GM21423 (cell line): ENCODE results near the gene PRRT1.

Experiments
- ATAC-seq: cut with Tn5 transposase; IDR thresholded peaks from one replicate; pipeline ENCODE4 v1.9.1; 2021; ENCODE audit warnings: mild to moderate bottlenecking, moderate library complexity; ENCODE audit not compliant: unreplicated experiment

PRRT1 gene

GRCh38 chr6:32175711-32176475 is 24.2 kb upstream of the PRRT1 start, which contains the start of gene AGPAT1:
Gene AGPAT1 (minus strand): TSS chr6:32176084. CDS start chr6:32171496, 4,588 bp downstream.
- peak; percentile 34 for ATAC-seq

- ATAC-seq: no peak
These were observed 23.6 kb upstream of the PRRT1 start for GRCh38 chr6:32175322-32175710.

DNA sequence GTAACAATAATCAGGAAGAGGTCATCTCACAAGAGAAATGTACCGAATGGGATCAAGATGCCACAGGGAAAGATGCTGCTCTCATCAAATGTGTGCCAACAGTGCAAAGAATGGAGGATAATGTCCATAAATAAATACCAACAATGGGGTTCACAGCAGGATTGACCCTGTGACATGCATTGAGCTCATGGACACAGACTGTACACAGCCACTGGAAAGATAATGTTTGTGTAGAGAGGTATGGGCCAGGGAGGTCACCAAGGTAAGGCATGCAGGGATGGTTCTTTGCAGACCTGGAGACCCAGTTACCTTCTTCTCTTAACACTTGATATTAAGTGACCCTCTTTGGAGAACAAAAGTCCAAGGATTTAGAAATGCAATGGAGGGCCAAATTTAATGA is 22.7 kb upstream of the PRRT1 start:
- no peak for ATAC-seq

GRCh38 chr6:32173051-32173727 is 21.4 kb upstream of the PRRT1 start:
- ATAC-seq: no peak

DNA sequence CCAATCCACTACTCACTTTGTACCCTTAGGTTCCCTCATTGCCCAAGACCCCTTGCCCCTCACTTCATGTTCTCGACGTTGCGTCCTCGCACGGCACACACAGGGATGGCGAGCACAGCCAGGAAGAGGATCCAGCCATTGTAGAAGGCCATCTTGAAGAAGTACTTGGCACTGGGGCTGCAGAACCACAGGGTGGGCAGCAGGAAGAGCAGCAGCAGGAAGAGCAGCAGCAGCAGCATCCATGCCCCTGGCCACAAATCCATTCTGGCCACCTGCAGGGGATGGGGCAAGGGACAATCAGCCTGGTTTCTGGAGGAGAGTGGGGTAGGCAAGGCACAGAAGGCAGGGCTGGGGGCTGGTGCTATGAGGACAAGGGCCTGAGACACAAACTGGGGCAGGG is 19.5 kb upstream of the PRRT1 start:
- no peak for ATAC-seq

- no peak for ATAC-seq
These were observed 18.6 kb upstream of the PRRT1 start for GRCh38 chr6:32170294-32170693.

DNA sequence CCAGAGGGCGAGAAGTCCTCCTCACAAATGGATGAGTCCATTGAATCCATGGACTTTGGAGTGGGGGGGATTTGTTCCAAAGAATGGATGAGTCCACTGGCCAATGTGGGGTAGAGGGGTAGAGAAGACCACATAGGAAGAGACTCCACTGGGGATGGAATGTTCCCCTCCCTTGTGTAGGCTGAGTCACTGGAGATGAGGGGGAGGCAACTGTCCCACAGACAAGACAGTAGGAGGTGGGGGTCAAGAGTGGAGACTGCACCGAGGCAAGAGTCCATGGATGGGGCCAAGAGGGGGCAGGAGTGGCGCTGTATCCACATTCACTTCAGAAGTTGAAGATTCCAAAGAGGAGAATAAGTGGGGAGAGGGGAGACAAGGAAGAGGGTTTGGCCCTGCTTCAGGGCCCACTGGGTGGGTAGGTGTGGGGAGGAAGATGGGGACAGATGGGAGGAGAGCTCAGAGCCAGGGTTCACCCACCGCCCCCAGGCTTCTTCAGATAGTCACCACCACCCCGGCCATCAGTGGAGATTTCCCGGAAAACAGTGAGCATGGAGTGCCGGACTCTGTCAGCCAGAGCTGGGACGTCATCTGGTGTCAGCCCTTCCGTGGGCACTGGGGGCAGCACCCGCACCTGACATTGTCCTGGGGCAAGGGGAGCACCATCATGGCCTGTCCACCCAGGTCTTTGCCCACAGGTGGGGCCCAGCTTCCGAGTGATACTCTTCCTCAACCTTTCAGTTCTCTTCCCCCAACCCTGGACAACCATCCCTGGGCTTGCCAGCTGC is 17.3 kb upstream of the PRRT1 start:
- ATAC-seq: no peak

GRCh38 chr6:32168350-32168749 is 16.6 kb upstream of the PRRT1 start:
- ATAC-seq: no peak

DNA sequence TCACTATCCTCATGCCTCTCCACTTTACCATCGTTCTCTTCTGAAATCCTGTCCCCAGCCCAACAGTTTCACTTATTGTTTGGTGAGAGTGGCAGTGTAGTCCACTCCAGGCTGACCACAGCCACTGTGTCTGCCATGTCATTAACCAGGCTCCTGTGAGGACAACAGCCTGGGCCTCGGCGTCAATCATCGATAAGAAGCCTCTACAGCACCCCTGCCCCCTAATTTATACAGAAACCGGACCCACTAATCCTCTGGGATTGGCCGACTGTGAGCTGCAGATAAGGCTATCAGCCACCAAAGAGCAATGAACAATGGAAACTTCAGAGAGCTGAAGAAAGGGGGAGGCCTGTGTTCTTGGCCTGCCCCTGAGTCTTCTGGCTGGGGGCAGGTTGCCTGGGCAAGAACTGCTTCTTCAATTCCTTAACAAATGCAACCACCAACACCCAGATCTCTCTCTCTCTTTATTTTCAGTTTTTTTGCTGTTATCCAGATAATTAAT is 16.1 kb upstream of the PRRT1 start:
- ATAC-seq: no peak

DNA sequence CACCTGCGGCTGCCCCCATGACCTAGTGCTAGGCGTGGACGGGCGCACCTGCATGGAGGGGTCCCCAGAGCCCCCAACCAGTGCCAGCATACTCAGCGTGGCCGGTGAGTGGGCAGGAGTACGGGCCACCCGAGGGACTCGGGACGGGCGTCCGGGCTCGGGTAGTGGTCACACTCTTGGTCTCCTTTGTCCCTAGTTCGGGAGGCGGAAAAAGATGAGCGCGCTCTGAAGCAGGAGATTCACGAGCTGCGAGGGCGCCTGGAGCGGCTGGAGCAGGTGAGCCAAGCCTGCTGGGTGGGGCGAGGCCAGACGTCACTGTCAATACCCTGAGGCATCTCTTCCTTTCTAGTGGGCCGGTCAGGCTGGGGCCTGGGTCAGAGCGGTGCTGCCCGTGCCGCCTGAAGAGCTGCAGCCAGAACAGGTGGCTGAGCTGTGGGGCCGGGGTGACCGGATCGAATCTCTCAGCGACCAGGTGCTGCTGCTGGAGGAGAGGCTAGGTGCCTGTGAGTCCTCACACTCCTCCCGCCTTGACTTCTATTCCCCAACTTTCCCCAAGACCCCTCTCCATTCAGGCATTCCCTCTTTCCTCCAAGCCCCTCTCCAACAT is 15.5 kb upstream of the PRRT1 start:
- ATAC-seq: no peak

DNA sequence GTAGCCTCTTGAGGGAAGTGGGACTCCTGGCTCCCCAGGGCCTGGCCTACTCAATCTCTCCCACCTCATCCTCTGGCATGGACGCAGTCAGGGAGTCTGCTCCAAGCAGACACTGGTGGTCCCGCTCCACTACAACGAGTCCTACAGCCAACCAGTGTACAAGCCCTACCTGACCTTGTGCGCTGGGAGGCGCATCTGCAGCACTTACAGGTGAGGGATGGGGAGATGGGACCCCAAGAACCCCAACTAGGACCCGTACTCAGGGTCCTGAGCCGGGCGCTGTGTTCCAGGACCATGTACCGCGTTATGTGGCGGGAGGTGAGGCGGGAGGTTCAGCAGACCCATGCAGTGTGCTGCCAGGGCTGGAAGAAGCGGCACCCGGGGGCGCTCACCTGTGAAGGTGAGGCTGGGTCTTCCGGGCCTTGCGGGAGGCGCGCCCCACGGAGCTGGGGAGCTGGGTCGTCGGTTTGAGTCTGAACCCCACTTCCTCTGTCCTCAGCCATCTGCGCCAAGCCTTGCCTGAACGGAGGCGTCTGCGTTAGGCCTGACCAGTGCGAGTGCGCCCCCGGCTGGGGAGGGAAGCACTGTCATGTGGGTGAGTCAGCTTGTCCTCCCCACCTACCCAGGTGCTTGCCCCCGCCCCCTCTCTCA is 14.8 kb upstream of the PRRT1 start:
- ATAC-seq: no peak

- no peak for ATAC-seq
These were observed 12.6 kb upstream of the PRRT1 start, which contains the start of gene EGFL8 for GRCh38 chr6:32164295-32164694. Gene EGFL8 (plus strand): TSS chr6:32164595. CDS start chr6:32166166, 1,571 bp downstream.

DNA sequence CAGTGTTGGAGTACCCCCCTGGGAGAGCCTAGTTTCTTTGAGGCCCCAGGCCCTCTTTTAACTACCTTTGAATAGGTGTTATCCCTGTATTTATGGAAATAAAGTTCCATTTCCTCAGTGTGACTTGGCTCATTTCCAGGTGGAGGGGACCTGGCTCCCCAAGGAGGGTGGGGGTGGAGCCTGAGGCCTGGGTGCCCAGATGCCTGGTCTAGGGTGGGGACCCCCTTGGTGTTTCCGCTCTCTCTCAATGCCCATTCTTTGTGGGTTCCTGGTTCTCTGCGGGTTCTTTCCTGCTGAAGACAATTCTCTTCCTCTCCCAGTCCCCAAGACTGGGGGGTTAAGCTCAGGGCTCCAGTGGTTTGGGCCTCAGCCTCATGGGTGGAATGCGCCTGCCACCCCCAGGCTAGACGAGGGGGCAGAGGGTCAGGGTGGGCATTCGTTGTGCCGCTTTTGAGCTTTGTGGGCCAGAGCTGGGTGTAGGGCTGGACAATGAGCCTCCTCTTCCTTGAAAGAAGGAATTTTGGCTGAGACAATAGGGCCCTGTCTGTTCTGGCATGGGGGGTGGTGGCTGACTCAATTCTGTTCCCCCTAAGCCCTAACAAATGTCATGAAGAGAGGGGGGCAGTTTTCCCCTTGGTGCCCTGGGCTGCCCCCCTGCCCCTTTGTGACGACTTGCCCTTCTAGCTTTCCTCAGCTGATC is 12.0 kb upstream of the PRRT1 start:
- no peak for ATAC-seq

DNA sequence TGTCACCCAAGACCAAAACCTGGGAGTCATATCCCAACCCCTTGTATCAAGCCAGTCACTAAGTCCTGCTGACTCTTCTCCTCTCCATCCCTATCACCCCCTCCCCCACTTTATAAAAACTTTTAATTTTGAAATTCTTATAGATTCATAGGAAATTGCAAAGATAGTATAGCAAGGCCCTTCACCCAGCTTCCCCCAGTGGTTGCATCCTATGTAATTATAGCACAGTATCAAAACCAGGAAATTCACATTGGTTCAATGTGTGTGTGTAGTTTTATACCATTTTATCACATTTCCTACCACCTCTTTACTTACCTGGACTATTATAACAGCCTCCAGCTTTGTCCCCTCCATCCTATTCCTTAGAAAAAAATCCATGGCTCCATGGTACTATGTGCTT is 6.3 kb upstream of the PRRT1 start:
- no peak for ATAC-seq

DNA sequence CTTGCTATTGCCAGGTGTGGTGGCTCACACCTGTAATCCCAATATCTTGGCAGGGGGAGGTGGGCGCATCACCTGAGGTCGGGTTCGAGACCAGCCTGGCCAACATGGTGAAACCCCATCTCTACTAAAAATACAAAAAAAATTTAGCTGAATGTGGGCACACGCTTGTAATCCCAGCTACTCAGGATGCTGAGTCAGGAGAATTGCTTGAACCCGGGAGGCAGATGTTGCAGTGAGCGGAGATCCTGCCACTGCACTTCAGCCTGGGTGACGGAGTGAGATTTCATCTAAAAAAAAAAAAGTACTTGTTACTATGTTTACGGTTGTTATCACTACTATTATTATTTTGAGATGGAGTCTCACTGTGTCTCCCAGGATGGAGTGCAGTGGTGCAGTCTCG is 5.2 kb upstream of the PRRT1 start:
- no peak for ATAC-seq

DNA sequence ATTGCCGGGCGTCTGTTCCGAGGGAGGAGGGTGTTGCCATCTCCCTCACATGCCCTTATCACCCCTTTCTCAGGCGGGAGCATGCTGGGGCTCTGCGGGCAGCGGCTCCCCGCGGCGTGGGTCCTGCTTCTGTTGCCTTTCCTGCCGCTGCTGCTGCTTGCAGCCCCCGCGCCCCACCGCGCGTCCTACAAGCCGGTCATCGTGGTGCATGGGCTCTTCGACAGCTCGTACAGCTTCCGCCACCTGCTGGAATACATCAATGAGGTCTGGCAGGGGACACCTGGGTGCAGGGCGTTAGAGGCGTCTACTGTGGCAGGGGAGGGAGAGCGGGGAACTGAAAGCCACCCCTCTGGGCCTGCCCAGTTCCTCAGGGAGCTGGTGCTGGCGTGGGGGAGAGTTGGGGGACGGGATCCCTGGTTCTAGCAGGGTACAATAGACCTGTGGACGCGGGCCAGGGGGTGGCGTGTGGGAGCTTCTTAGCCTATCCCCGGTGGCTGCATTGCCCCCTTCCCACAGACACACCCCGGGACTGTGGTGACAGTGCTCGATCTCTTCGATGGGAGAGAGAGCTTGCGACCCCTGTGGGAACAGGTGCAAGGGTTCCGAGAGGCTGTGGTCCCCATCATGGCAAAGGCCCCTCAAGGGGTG is 2.9 kb upstream of the PRRT1 start:
- no peak for ATAC-seq

DNA sequence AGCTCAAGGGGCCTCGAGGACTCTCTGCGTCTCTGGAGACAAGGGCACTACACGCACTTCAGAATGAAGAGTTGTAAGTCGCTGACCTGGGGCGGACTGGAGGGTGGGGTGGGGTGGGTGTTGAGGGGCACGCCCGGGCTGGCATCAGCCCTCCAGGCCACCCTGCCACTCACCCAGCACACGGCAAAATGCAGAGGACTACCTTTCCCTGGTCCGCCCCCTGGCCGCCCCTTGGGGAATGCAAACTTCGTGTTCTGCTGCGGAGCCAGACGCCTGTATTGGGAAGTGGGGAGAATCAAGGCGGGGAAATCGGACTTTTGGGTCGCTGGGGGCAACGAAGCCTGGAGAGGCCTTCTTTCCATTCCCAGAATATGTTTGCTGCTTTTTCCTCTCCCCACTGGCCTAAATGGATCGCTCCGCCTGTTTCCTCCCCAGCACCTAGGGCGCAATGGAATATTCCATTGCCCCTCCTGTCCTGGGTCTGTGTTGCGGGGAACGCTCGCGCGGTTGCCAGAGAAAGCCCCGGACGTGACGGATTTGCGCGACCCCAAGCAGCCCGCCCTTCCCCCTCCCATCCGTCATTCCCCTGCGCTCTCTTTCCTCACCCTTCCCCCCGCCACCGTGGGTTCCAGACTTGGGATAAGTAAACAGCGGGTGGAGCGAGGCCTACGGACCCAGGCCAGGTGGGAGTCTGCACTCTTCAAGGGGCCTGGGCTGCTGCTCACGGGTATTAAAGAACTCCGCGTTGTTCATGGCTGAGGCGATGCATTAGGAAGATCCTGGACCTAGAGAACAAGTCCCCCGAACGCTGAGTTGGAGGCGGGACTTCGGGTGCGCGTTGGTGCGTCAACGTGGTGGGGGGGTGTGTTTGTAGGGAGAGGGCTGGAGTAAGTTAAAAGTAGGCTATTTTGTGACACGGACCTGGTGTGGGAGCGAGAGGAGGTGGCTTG is 2.1 kb upstream of the PRRT1 start, which contains the start of gene PPT2:
Gene PPT2, plus strand, starts transcription at position 578 of the 950 bp plus-strand sequence. CDS start 454 bp downstream, outside the sequence.
- ATAC-seq: no peak
